Upper lobe of left lung (tissue), 4 donors: ENCODE results near the gene ITPK1.

ENCODE experiments used
- CTCF ChIP-seq, 6 experiments: fragments of 450-650 bp in 4 of 6; fragments of 200-600 bp in 2 of 6; sonication (generic) in 2 of 6; IDR thresholded peaks; one replicate each; pipeline ENCODE4 v1.5.1; 2016 to 2019; ENCODE audit warnings: antibody characterized with exemption in 6 of 6
- POLR2A ChIP-seq, 4 donors: fragments of 450-650 bp; IDR thresholded peaks; one replicate each; pipeline ENCODE4 v1.5.1; 2016 to 2017; ENCODE audit warnings: antibody characterized with exemption in 4 of 4, mild to moderate bottlenecking in 2 of 4
- POLR2AphosphoS5 ChIP-seq, 2 donors: sonication (generic); formaldehyde crosslinking; IDR thresholded peaks; one replicate each; pipeline ENCODE4 v1.5.1; 2017; ENCODE audit warnings: antibody characterized with exemption in 2 of 2

GRCh38 chr14:93064411-93065271, 51.1 kb downstream of the ITPK1 start:
- TF ChIP-seq CTCF (IDR thresholded peaks at IDR 0.05) (no peak), POLR2AphosphoS5 (IDR thresholded peaks at IDR 0.05) (no peak), POLR2A (IDR thresholded peaks at IDR 0.05) (no peak)
